Measurements from ENCODE around the gene COG6.

- TF ChIP-seq CTCF (IDR thresholded peaks at IDR 0.05) (no peak), EP300 (IDR thresholded peaks at IDR 0.05) (no peak), POLR2A (IDR thresholded peaks at IDR 0.05; ENCODE audit: low read depth) (no peak), POLR2AphosphoS5 (IDR thresholded peaks at IDR 0.05) (no peak)
Observed at GRCh38 chr13:39740761-39741160, 85.3 kb downstream of the COG6 start.

All from esophagus muscularis mucosa (tissue), 4 donors.